Measurements from ENCODE around the gene AP3S1. TPM values are rescaled to one million over a fixed set of nuclear protein-coding genes. Genes with fewer than 3 reads are reported as not detected.
A peak's percentile ranks its signal among the peaks of the same experiment; 100 is the strongest.

The AP3S1 gene
- total and polyA plus RNA-seq, 2 of the 13 experiments (the other 11 are each of a cell fraction or from before 2014, with no cell fraction given) = 50.5 to 85.9 TPM

DNA sequence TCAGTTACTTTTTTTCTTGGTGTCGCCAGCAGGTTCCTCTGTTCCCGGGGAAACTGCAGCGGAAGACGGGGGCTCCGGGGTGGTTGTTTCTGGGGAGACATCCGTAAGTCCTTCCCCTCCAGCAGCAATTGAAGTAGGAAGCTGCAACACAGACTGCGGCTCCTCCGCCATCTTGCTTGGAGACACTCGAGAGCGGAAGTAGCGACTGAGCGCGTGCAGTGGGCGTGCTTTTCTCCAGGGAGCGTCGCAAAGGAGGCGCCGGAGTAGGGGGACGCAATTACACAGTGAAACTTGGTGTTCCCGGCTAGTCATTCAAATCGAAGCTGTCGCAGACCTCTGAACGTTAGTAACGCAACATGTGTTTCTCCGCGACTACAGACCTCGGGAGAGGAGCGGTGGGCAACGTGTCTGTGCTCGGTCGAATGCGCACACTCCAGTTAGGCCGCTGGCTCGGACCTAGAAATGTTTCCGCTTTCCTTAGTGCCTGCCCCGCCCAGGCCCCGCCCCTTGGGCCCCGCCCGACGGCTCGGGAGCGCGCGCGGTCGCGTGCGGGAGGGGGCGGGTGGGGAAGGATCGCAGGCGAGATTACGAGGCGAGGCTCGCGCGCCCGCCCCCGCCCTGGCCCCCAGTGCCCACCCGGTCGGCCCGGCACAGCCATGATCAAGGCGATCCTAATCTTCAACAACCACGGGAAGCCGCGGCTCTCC is at the start of gene AP3S1, which contains the start of gene ATG12 (continued):
- TF ChIP-seq, protein P1, sequence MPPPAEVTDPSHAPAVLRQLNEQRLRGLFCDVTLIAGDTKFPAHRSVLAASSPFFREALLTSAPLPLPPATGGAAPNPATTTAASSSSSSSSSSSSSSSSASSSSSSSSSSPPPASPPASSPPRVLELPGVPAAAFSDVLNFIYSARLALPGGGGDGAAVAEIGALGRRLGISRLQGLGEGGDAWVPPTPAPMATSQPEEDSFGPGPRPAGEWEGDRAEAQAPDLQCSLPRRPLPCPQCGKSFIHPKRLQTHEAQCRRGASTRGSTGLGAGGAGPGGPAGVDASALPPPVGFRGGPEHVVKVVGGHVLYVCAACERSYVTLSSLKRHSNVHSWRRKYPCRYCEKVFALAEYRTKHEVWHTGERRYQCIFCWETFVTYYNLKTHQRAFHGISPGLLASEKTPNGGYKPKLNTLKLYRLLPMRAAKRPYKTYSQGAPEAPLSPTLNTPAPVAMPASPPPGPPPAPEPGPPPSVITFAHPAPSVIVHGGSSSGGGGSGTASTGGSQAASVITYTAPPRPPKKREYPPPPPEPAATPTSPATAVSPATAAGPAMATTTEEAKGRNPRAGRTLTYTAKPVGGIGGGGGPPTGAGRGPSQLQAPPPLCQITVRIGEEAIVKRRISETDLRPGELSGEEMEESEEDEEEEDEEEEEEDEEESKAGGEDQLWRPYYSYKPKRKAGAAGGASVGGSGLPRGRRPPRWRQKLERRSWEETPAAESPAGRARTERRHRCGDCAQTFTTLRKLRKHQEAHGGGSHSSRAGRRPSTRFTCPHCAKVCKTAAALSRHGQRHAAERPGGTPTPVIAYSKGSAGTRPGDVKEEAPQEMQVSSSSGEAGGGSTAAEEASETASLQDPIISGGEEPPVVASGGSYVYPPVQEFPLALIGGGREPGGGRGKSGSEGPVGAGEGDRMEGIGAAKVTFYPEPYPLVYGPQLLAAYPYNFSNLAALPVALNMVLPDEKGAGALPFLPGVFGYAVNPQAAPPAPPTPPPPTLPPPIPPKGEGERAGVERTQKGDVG (CRISPR knock-in tag; IDR thresholded peaks at IDR 0.05; ENCODE audit: borderline replicate concordance) = peak; percentile 38; the same call in 1 of the 2 replicates
- no peak for TF ChIP-seq DNMT1 (CRISPR knock-in tag; IDR thresholded peaks at IDR 0.05)
- no peak for TF ChIP-seq DPF2 (CRISPR knock-in tag; IDR thresholded peaks at IDR 0.05; ENCODE audit: borderline replicate concordance, low read depth)
- peak; percentile 95; the same call in 1 of the 2 replicates for TF ChIP-seq ZNF780A (CRISPR knock-in tag; IDR thresholded peaks at IDR 0.05)
- peak; percentile 97 for TF ChIP-seq ZIK1 (CRISPR knock-in tag; IDR thresholded peaks at IDR 0.05; ENCODE audit: borderline replicate concordance, low read depth)
- TF ChIP-seq ZNF552 (CRISPR knock-in tag; IDR thresholded peaks at IDR 0.05; ENCODE audit: borderline replicate concordance) = peak; percentile 83
- TF ChIP-seq HMG20B (CRISPR knock-in tag; conservative IDR thresholded peaks at IDR 0.05) = peak; percentile 42; the same call in 1 of the 2 replicates
- TF ChIP-seq NRL (CRISPR knock-in tag; IDR thresholded peaks at IDR 0.05; ENCODE audit: borderline replicate concordance) = peak; percentile 55
- TF ChIP-seq, protein P2, sequence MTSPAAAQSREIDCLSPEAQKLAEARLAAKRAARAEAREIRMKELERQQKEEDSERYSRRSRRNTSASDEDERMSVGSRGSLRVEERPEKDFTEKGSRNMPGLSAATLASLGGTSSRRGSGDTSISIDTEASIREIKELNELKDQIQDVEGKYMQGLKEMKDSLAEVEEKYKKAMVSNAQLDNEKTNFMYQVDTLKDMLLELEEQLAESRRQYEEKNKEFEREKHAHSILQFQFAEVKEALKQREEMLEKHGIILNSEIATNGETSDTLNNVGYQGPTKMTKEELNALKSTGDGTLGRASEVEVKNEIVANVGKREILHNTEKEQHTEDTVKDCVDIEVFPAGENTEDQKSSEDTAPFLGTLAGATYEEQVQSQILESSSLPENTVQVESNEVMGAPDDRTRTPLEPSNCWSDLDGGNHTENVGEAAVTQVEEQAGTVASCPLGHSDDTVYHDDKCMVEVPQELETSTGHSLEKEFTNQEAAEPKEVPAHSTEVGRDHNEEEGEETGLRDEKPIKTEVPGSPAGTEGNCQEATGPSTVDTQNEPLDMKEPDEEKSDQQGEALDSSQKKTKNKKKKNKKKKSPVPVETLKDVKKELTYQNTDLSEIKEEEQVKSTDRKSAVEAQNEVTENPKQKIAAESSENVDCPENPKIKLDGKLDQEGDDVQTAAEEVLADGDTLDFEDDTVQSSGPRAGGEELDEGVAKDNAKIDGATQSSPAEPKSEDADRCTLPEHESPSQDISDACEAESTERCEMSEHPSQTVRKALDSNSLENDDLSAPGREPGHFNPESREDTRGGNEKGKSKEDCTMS (CRISPR knock-in tag; conservative IDR thresholded peaks at IDR 0.05) = peak; percentile 7; the same call in 1 of the 2 replicates
- peak; percentile 17; the same call in 1 of the 2 replicates for TF ChIP-seq KDM6A (CRISPR knock-in tag; IDR thresholded peaks at IDR 0.05; ENCODE audit: low read depth)
- peak; percentile 79 for TF ChIP-seq HES4 (CRISPR knock-in tag; IDR thresholded peaks at IDR 0.05; ENCODE audit: borderline replicate concordance)
- peak; percentile 59; the same call in 1 of the 2 replicates for TF ChIP-seq HOXA5 (CRISPR knock-in tag; IDR thresholded peaks at IDR 0.05)
- TF ChIP-seq SMYD3 (CRISPR knock-in tag; IDR thresholded peaks at IDR 0.05) = 0 out of 2 replicates have a peak, but pooled peaks have one; percentile 73
- TF ChIP-seq ZNF746 (CRISPR knock-in tag; IDR thresholded peaks at IDR 0.05) = peak; percentile 23; the same call in 1 of the 2 replicates
- TF ChIP-seq THAP11 (CRISPR knock-in tag; IDR thresholded peaks at IDR 0.05) = peak; percentile 86
- peak; percentile 78 for TF ChIP-seq HDAC1 (CRISPR knock-in tag; IDR thresholded peaks at IDR 0.05)
- no peak for TF ChIP-seq ATF7 (IDR thresholded peaks at IDR 0.05)
- no peak for TF ChIP-seq ATF7 (CRISPR knock-in tag; IDR thresholded peaks at IDR 0.05)
- TF ChIP-seq JUNB (CRISPR knock-in tag; IDR thresholded peaks at IDR 0.05; ENCODE audit: borderline replicate concordance) = peak; percentile 76; the same call in 1 of the 2 replicates
- no peak for TF ChIP-seq MATR3 (CRISPR knock-in tag; IDR thresholded peaks at IDR 0.05)
- TF ChIP-seq KLF15 (CRISPR knock-in tag; IDR thresholded peaks at IDR 0.05; ENCODE audit: borderline replicate concordance) = peak; percentile 73; the same call in 1 of the 2 replicates
- TF ChIP-seq FOXM1 (CRISPR knock-in tag; IDR thresholded peaks at IDR 0.05) = no peak
- peak; percentile 23; the same call in 1 of the 2 replicates for TF ChIP-seq NFYC (CRISPR knock-in tag; IDR thresholded peaks at IDR 0.05)
- no peak for TF ChIP-seq ZNF333 (CRISPR knock-in tag; IDR thresholded peaks at IDR 0.05; ENCODE audit: borderline replicate concordance)
- TF ChIP-seq NFRKB (IDR thresholded peaks at IDR 0.05) = no peak; the same call in 1 of the 2 replicates
- no peak for TF ChIP-seq GZF1 (CRISPR knock-in tag; IDR thresholded peaks at IDR 0.05)

Measured in HepG2 (cell line).